Activated CD4-positive, alpha-beta T cell treated with anti-CD3 and anti-CD28 coated beads, Interleukin-2, amount 50 U/mL, for 1 hour (primary cell): ENCODE results near the gene RSPH10B2.
"Not testable (repeated sequence)": the region's sequence is repeated elsewhere in the genome, so short reads cannot be mapped to it uniquely, and the experiment has no call there.

Source experiments
- DNase-seq: peaks from one replicate; pipeline ENCODE4 v3.0.0-alpha.2; 2020

The RSPH10B2 gene

DNA sequence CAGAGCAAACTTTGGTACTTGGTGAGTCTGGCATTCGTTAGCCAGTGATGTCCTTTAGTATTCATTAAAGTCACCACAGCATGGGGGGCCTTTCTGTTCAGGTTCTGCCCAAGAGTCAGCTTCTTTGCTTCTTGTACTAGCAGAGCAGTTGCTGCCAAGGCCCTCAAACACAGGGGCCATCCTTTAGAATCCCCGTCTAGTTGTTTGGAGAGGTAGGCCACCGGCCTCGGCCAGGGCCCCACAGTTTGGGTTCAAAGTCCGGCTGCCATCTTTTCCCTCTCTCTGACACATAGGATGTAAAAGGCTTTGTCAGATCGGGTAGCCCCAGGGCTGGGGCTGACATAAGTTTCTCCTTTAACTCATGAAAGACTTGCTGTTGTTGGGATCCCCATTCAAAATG lies 89.8 kb downstream of the RSPH10B2 start:
- not testable (repeated sequence) for DNase-seq

- DNase-seq: not testable (repeated sequence)
These were observed 92.1 kb downstream of the RSPH10B2 start for GRCh38 chr7:6845971-6846449.

GRCh38 chr7:6847751-6848150 lies 93.8 kb downstream of the RSPH10B2 start:
- DNase-seq: not testable (repeated sequence)
